Measurements from ENCODE around the gene PTPRD.

- TF ChIP-seq TAF1 (IDR thresholded peaks at IDR 0.05; ENCODE audit: borderline replicate concordance, low read depth, low read length) (no peak), POLR2A (IDR thresholded peaks at IDR 0.05; ENCODE audit: low read depth, low read length) (no peak)
Observed at GRCh38 chr9:10538073-10538472, 74.7 kb downstream of the PTPRD start.

Measured in GM12892 (cell line).